ENCODE measurements around the gene CHST8.

Gene CHST8

GRCh38 chr19:33580026-33580644, 41.6 kb upstream of the CHST8 start:
- Histone ChIP-seq H3K4me1 (ENCODE audit: control insufficient read depth, insufficient read depth, low read depth, low read length) (no peaks in the 10 kb centered on the region), H3K4me3 (ENCODE audit: insufficient read depth in 1 of 2, low read depth in 1 of 2, low read length in 2 of 2) (no peak overlapping the region), H3K4me2 (ENCODE audit: low read length, poor library complexity, severe bottlenecking) (no peak overlapping the region), H3K36me3 (ENCODE audit: control insufficient read depth in 1 of 2, insufficient read depth in 2 of 2, low read depth in 1 of 2, low read length in 2 of 2) (no peaks in the 10 kb centered on the region), H2AFZ (ENCODE audit: low read depth, low read length) (no peak overlapping the region), H3K18ac (ENCODE audit: low read depth in 1 of 2, low read length in 2 of 2) (no peak overlapping the region), H2AK5ac (ENCODE audit: low read length, severe bottlenecking) (no peak overlapping the region), H3K27ac (ENCODE audit: low read length, poor library complexity, severe bottlenecking) (no peak overlapping the region), H2BK5ac (ENCODE audit: low read depth, low read length, poor library complexity, severe bottlenecking) (no peak overlapping the region), H3K9ac (ENCODE audit: low read length) (no peak overlapping the region), H3K9me3 (ENCODE audit: control insufficient read depth, low read length) (peaks cover 2% of the 10 kb centered on the region), H3K27me3 (ENCODE audit: control insufficient read depth in 1 of 2, insufficient read depth in 1 of 2, low read length in 2 of 2) (no peaks in the 10 kb centered on the region), H4K91ac (ENCODE audit: low read length) (no peak overlapping the region), H4K8ac (ENCODE audit: low read length) (no peak overlapping the region), H3K79me1 (replicated peaks; ENCODE audit: low read length, poor library complexity, severe bottlenecking) (no peaks in the 10 kb centered on the region), H2BK15ac (ENCODE audit: low read depth, poor library complexity, severe bottlenecking) (no peak overlapping the region), H2BK12ac (ENCODE audit: low read length in 2 of 2) (no peak overlapping the region), H2BK120ac (ENCODE audit: low read depth, low read length) (no peak overlapping the region), H3K4ac (ENCODE audit: low read depth in 1 of 2, low read length in 2 of 2) (no peak overlapping the region), H3K23ac (ENCODE audit: low read length in 2 of 2) (no peak overlapping the region), H3K14ac (ENCODE audit: low read length in 2 of 2) (no peak overlapping the region)
- DNase-seq, result no peak
- 76% methylated on average over 10 of the region's 10 CpGs for WGBS

GRCh38 chr19:33580645-33581037, 41.1 kb upstream of the CHST8 start:
- Histone ChIP-seq H4K8ac (ENCODE audit: low read length) (no peak overlapping the region), H2AFZ (ENCODE audit: low read depth, low read length) (no peak overlapping the region), H3K14ac (ENCODE audit: low read length in 2 of 2) (no peak overlapping the region), H3K27ac (ENCODE audit: low read length, poor library complexity, severe bottlenecking) (no peak overlapping the region), H3K18ac (ENCODE audit: low read depth in 1 of 2, low read length in 2 of 2) (no peak overlapping the region), H2BK15ac (ENCODE audit: low read depth, poor library complexity, severe bottlenecking) (no peak overlapping the region), H2BK5ac (ENCODE audit: low read depth, low read length, poor library complexity, severe bottlenecking) (no peak overlapping the region), H3K4me2 (ENCODE audit: low read length, poor library complexity, severe bottlenecking) (no peak overlapping the region), H2AK5ac (ENCODE audit: low read length, severe bottlenecking) (no peak overlapping the region), H3K4me3 (ENCODE audit: insufficient read depth in 1 of 2, low read depth in 1 of 2, low read length in 2 of 2) (no peak overlapping the region), H3K23ac (ENCODE audit: low read length in 2 of 2) (no peak overlapping the region), H4K91ac (ENCODE audit: low read length) (no peak overlapping the region), H3K36me3 (ENCODE audit: control insufficient read depth in 1 of 2, insufficient read depth in 2 of 2, low read depth in 1 of 2, low read length in 2 of 2) (no peaks in the 10 kb centered on the region), H3K9me3 (ENCODE audit: control insufficient read depth, low read length) (peaks cover 3% of the 10 kb centered on the region), H3K79me1 (replicated peaks; ENCODE audit: low read length, poor library complexity, severe bottlenecking) (no peaks in the 10 kb centered on the region), H3K4ac (ENCODE audit: low read depth in 1 of 2, low read length in 2 of 2) (no peak overlapping the region), H3K9ac (ENCODE audit: low read length) (no peak overlapping the region), H3K4me1 (ENCODE audit: control insufficient read depth, insufficient read depth, low read depth, low read length) (no peaks in the 10 kb centered on the region), H2BK120ac (ENCODE audit: low read depth, low read length) (no peak overlapping the region), H2BK12ac (ENCODE audit: low read length in 2 of 2) (no peak overlapping the region), H3K27me3 (ENCODE audit: control insufficient read depth in 1 of 2, insufficient read depth in 1 of 2, low read length in 2 of 2) (no peaks in the 10 kb centered on the region)
- DNase-seq, result no peak
- 73% methylated on average over 8 of the region's 8 CpGs for WGBS

- no peaks in the 10 kb centered on the region for H3K4me1 ChIP-seq (ENCODE audit: control insufficient read depth, insufficient read depth, low read depth, low read length)
- H3K23ac ChIP-seq (ENCODE audit: low read length in 2 of 2), result no peak overlapping the region
- WGBS, result 73% methylated on average over 4 of the region's 4 CpGs
- H4K8ac ChIP-seq (ENCODE audit: low read length), result no peak overlapping the region
- no peak for DNase-seq
- H2BK15ac ChIP-seq (ENCODE audit: low read depth, poor library complexity, severe bottlenecking), result no peak overlapping the region
- H3K4me2 ChIP-seq (ENCODE audit: low read length, poor library complexity, severe bottlenecking), result no peak overlapping the region
- peaks cover 20% of the 10 kb centered on the region for H3K9me3 ChIP-seq (ENCODE audit: control insufficient read depth, low read length)
- H2AK5ac ChIP-seq (ENCODE audit: low read length, severe bottlenecking), result no peak overlapping the region
- H2BK12ac ChIP-seq (ENCODE audit: low read length in 2 of 2), result no peak overlapping the region
- no peak overlapping the region for H2AFZ ChIP-seq (ENCODE audit: low read depth, low read length)
- H3K4ac ChIP-seq (ENCODE audit: low read depth in 1 of 2, low read length in 2 of 2), result no peak overlapping the region
- H3K36me3 ChIP-seq (ENCODE audit: control insufficient read depth in 1 of 2, insufficient read depth in 2 of 2, low read depth in 1 of 2, low read length in 2 of 2), result no peaks in the 10 kb centered on the region
- H3K27ac ChIP-seq (ENCODE audit: low read length, poor library complexity, severe bottlenecking), result no peak overlapping the region
- no peak overlapping the region for H4K91ac ChIP-seq (ENCODE audit: low read length)
- no peak overlapping the region for H2BK5ac ChIP-seq (ENCODE audit: low read depth, low read length, poor library complexity, severe bottlenecking)
- H3K79me1 ChIP-seq (replicated peaks; ENCODE audit: low read length, poor library complexity, severe bottlenecking), result no peaks in the 10 kb centered on the region
- H2BK120ac ChIP-seq (ENCODE audit: low read depth, low read length), result no peak overlapping the region
- H3K18ac ChIP-seq (ENCODE audit: low read depth in 1 of 2, low read length in 2 of 2), result no peak overlapping the region
- H3K9ac ChIP-seq (ENCODE audit: low read length), result no peak overlapping the region
- no peak overlapping the region for H3K14ac ChIP-seq (ENCODE audit: low read length in 2 of 2)
- H3K4me3 ChIP-seq (ENCODE audit: insufficient read depth in 1 of 2, low read depth in 1 of 2, low read length in 2 of 2), result no peak overlapping the region
- no peaks in the 10 kb centered on the region for H3K27me3 ChIP-seq (ENCODE audit: control insufficient read depth in 1 of 2, insufficient read depth in 1 of 2, low read length in 2 of 2)
These were observed 38.8 kb upstream of the CHST8 start for GRCh38 chr19:33582914-33583313.

DNA sequence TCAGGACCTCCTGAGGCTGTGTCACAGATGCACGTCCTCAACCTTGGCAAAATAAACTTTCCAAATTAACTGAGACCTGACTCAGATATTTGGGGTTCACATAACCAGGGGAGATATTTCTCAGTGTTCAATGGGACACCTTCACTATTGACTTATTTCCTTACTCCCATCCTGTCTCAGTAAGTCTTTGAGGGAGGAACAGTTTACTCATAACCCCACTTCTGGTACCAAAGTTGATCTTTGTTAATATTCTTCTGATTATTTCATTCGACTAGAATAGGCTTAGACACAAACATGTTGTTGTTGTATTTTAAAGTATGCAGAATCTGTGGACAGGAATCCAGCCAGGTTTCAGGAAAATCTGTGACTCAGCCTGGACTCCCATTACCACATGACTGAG, 34.6 kb upstream of the CHST8 start:
- H3K79me1 ChIP-seq (replicated peaks; ENCODE audit: low read length, poor library complexity, severe bottlenecking), result no peaks in the 10 kb centered on the region
- no peak overlapping the region for H3K23ac ChIP-seq (ENCODE audit: low read length in 2 of 2)
- no peak overlapping the region for H2BK15ac ChIP-seq (ENCODE audit: low read depth, poor library complexity, severe bottlenecking)
- no peak overlapping the region for H2BK12ac ChIP-seq (ENCODE audit: low read length in 2 of 2)
- H3K4me1 ChIP-seq (ENCODE audit: control insufficient read depth, insufficient read depth, low read depth, low read length), result no peaks in the 10 kb centered on the region
- H3K4me3 ChIP-seq (ENCODE audit: insufficient read depth in 1 of 2, low read depth in 1 of 2, low read length in 2 of 2), result no peak overlapping the region
- H3K4me2 ChIP-seq (ENCODE audit: low read length, poor library complexity, severe bottlenecking), result no peak overlapping the region
- no peak overlapping the region for H4K91ac ChIP-seq (ENCODE audit: low read length)
- no peak overlapping the region for H2AFZ ChIP-seq (ENCODE audit: low read depth, low read length)
- H3K27me3 ChIP-seq (ENCODE audit: control insufficient read depth in 1 of 2, insufficient read depth in 1 of 2, low read length in 2 of 2), result no peaks in the 10 kb centered on the region
- H3K9me3 ChIP-seq (ENCODE audit: control insufficient read depth, low read length), result peaks cover 32% of the 10 kb centered on the region
- H2BK120ac ChIP-seq (ENCODE audit: low read depth, low read length), result no peak overlapping the region
- no peak overlapping the region for H3K27ac ChIP-seq (ENCODE audit: low read length, poor library complexity, severe bottlenecking)
- no peak overlapping the region for H4K8ac ChIP-seq (ENCODE audit: low read length)
- no peak overlapping the region for H3K4ac ChIP-seq (ENCODE audit: low read depth in 1 of 2, low read length in 2 of 2)
- H2AK5ac ChIP-seq (ENCODE audit: low read length, severe bottlenecking), result no peak overlapping the region
- no peaks in the 10 kb centered on the region for H3K36me3 ChIP-seq (ENCODE audit: control insufficient read depth in 1 of 2, insufficient read depth in 2 of 2, low read depth in 1 of 2, low read length in 2 of 2)
- no peak for DNase-seq
- no peak overlapping the region for H3K14ac ChIP-seq (ENCODE audit: low read length in 2 of 2)
- H3K18ac ChIP-seq (ENCODE audit: low read depth in 1 of 2, low read length in 2 of 2), result no peak overlapping the region
- WGBS, result 54% methylated on average over 2 of the region's 2 CpGs
- no peak overlapping the region for H2BK5ac ChIP-seq (ENCODE audit: low read depth, low read length, poor library complexity, severe bottlenecking)
- H3K9ac ChIP-seq (ENCODE audit: low read length), result no peak overlapping the region
